Pancreas (tissue), 10 donors: ENCODE data around the gene DHRS4L2. TPM values are rescaled to one million over a fixed set of nuclear protein-coding genes. Genes with fewer than 3 reads are reported as not detected.
"Not testable (repeated sequence)": the region's sequence is repeated elsewhere in the genome, so short reads cannot be mapped to it uniquely, and the experiment has no call there.

Source experiments
- ATAC-seq, 4 donors: fragments of 200-7000 bp; cut with Tn5 transposase; one replicate each; pipeline versions ENCODE4 v1.8.0 to v1.9.1; 2020; ENCODE audit warnings: mild to moderate bottlenecking in 4 of 4, moderate library complexity in 4 of 4
- DNase-seq, 6 donors: peaks; one replicate each; pipeline ENCODE4 v3.0.0-alpha.2; 2020
- FAIRE-seq: peaks from 2 replicates; lab custom pipeline; 2012; peaks lifted over from hg19 to GRCh38; lab: Jason Lieb, UNC
- H3K27ac ChIP-seq, 4 donors: fragments of 200-600 bp; sonication (generic); 1 replicate in 3 of 4; 2 replicates in 1 of 4; pipeline versions ENCODE4 v1.5.0 to v1.8.0; 2020
- H3K27me3 ChIP-seq, 4 donors: fragments of 200-600 bp; one replicate each; pipeline ENCODE4 v1.8.0; 2021
- H3K36me3 ChIP-seq, 3 donors: fragments of 200-600 bp; sonication (generic) in 1 of 3; one replicate each; pipeline versions ENCODE4 v1.5.0 to v1.8.0; 2020 to 2021
- H3K4me1 ChIP-seq, 3 donors: fragments of 200-600 bp; one replicate each; pipeline ENCODE4 v1.8.0; 2021
- H3K4me3 ChIP-seq, 4 donors: fragments of 200-600 bp; sonication (generic) in 2 of 4; one replicate each; pipeline versions ENCODE4 v1.5.0 to v1.8.0; 2020 to 2021
- H3K9me3 ChIP-seq, 4 donors: fragments of 200-600 bp; one replicate each; pipeline ENCODE4 v1.8.0; 2021
- WGBS, 2 donors: extraction: QIAGEN DNeasy Blood & Tissue Kit; methylation state at CpG; one replicate each; pipeline ENCODE4 v1.1.7; 2013; 5-methylcytosine and 5-hydroxymethylcytosine counted together
- intact Hi-C, 3 donors: fragments of 100-400 bp; cut with DNase I; formaldehyde crosslinking; loops; one replicate each; pipeline versions ENCODE4 v1.11.1 to v1.14.2; 2022
- polyA plus RNA-seq, 2 donors: library from polyadenylated mRNA; stranded (reverse); fragments of 200-250 nt; gene quantifications; one replicate each; pipeline ENCODE4 v1.2.3, GENCODE V29; 2013
- total RNA-seq, 6 donors: library from RNA; stranded (reverse); fragmentation: NEBNext Ultra II Directional in 4 of 6; extraction: Animal tissue kit (Norgen Biotek cat#: 25700) in 4 of 6; gene quantifications; one replicate each; pipeline versions ENCODE4 v1.2.1 to v1.2.4, GENCODE V29; 2021 to 2023
- TF ChIP-seq, protein P1 (sequence below), 4 donors: fragments of 200-600 bp; sonication (generic) in 3 of 4; IDR thresholded peaks; one replicate each; pipeline versions ENCODE4 v1.5.0 to v1.8.0; 2021; ENCODE audit warnings: antibody characterized with exemption in 4 of 4
- donor health status: healthy with polysubstance abuse.
- donor health status: DM: no; HTN: no; CAD: no; lungs with moderate emphysema.
- donor health status: DM: no; HTN: no; CAD: no.
- donor health status: control.
- donor health status: control.
- donor health status: Bipolar disorder and iron deficiency.
- donor health status: DM: yes; HTN: yes; CAD: no.
- donor health status: DM: no; HTN: no; CAD: no.
- donor health status: DM: no; HTN: no; CAD: no.
- donor health status: DM: yes; HTN: yes; CAD: no.

Gene DHRS4L2
- total and polyA plus RNA-seq, 8 donors, result 10.3 to 35.0 (median 12.5) TPM

- Histone ChIP-seq H3K27me3 (no peaks in the 10 kb centered on the region), H3K9me3 (no peaks in the 10 kb centered on the region), H3K27ac (no peak overlapping the region), H3K4me3 (no peak overlapping the region), H3K4me1 (peaks cover 0 to 10% (median 0%) of the 10 kb centered on the region in 3 donors), H3K36me3 (no peaks in the 10 kb centered on the region)
- TF ChIP-seq, protein P1, sequence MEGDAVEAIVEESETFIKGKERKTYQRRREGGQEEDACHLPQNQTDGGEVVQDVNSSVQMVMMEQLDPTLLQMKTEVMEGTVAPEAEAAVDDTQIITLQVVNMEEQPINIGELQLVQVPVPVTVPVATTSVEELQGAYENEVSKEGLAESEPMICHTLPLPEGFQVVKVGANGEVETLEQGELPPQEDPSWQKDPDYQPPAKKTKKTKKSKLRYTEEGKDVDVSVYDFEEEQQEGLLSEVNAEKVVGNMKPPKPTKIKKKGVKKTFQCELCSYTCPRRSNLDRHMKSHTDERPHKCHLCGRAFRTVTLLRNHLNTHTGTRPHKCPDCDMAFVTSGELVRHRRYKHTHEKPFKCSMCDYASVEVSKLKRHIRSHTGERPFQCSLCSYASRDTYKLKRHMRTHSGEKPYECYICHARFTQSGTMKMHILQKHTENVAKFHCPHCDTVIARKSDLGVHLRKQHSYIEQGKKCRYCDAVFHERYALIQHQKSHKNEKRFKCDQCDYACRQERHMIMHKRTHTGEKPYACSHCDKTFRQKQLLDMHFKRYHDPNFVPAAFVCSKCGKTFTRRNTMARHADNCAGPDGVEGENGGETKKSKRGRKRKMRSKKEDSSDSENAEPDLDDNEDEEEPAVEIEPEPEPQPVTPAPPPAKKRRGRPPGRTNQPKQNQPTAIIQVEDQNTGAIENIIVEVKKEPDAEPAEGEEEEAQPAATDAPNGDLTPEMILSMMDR (IDR thresholded peaks at IDR 0.05), result peak; percentile 67 to 89 (median 86)
- intact Hi-C loops, result no loop called here
- ATAC-seq (peak; percentile 89 to 100 (median 98)), FAIRE-seq (no peak), DNase-seq (peak in 3 of 6 donors; percentile 51 to 65 (median 57))
- WGBS, 2 donors, result 21 to 22% methylated on average over 12 of the region's 12 CpGs
Observed at GRCh38 chr14:24013654-24014514, 25.2 kb downstream of the DHRS4L2 start.

DNA sequence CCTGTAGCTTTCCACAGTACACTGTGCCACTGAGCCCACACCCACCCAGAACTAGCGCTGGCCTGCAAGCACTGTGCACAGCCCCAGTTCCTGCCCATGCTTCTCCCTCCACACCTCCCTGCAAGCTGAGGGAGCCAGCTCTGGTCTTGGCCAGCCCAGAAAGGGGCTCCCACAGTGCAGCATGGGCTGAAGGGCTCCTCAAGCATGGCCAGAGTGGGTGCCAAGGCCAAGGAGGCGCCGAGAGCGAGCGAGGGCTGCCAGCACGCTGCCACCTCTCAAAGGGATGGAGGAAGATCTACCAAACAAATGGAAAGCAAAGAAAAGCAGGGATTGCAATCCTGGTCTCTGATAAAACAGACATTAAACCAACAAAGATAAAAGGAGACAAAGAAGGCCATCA lies 27.0 kb downstream of the DHRS4L2 start:
- not testable (repeated sequence) for ATAC-seq, H3K27ac ChIP-seq, H3K9me3 ChIP-seq, H3K36me3 ChIP-seq, DNase-seq, FAIRE-seq, H3K27me3 ChIP-seq, H3K4me3 ChIP-seq
- 93 to 100% methylated on average over 6 of the region's 6 CpGs for WGBS, 2 donors
- peaks cover 0 to 10% (median 0%) of the 10 kb centered on the region in 3 donors for H3K4me1 ChIP-seq
- intact Hi-C loops, result loop anchor here in 2 of 3 donors (2.0 to 5.0 kb wide), 2 partner anchors 43 kb away; no protein-coding TSS in a partner anchor

GRCh38 chr14:24018978-24019377 lies 30.2 kb downstream of the DHRS4L2 start:
- FAIRE-seq, H3K36me3 ChIP-seq, H3K9me3 ChIP-seq, H3K4me3 ChIP-seq, ATAC-seq, H3K27me3 ChIP-seq, DNase-seq, H3K27ac ChIP-seq, H3K4me1 ChIP-seq: not testable (repeated sequence)
- intact Hi-C loops, result loop anchor here in 1 of 3 donors (5.0 kb wide), 1 partner anchor 47 kb away; no protein-coding TSS in a partner anchor

- ATAC-seq, result peak in 3 of 4 donors; percentile 69 to 86 (median 80)
- intact Hi-C loops, result loop anchor here in 1 of 3 donors (5.0 kb wide), 1 partner anchor 48 kb away; no protein-coding TSS in a partner anchor
- not testable (repeated sequence) for FAIRE-seq
Observed at GRCh38 chr14:24019944-24020343, 31.2 kb downstream of the DHRS4L2 start.

GRCh38 chr14:24020520-24020919 lies 31.8 kb downstream of the DHRS4L2 start:
- H3K9me3 ChIP-seq, intact Hi-C loops, FAIRE-seq, ATAC-seq, H3K27ac ChIP-seq, DNase-seq, H3K4me3 ChIP-seq, H3K36me3 ChIP-seq, H3K27me3 ChIP-seq, H3K4me1 ChIP-seq: not testable (repeated sequence)
- WGBS, 2 donors, result 93 to 95% methylated on average over 3 of the region's 3 CpGs

More at GRCh38 chr14:24019944-24020343, 31.2 kb downstream of the DHRS4L2 start:
- H3K36me3 ChIP-seq, H3K27ac ChIP-seq, H3K4me3 ChIP-seq, H3K9me3 ChIP-seq, DNase-seq, H3K27me3 ChIP-seq, H3K4me1 ChIP-seq: not testable (repeated sequence)
- 12 to 20% methylated on average over 2 of the region's 2 CpGs for WGBS, 2 donors
- TF ChIP-seq, protein P1 (IDR thresholded peaks at IDR 0.05), result peak in 1 of 4 donors; percentile 9

GRCh38 chr14:24024939-24025418 lies 36.2 kb downstream of the DHRS4L2 start:
- H3K27ac ChIP-seq, H3K27me3 ChIP-seq, H3K36me3 ChIP-seq, FAIRE-seq, DNase-seq, H3K4me3 ChIP-seq, intact Hi-C loops, H3K9me3 ChIP-seq, ATAC-seq, H3K4me1 ChIP-seq: not testable (repeated sequence)
- WGBS, 2 donors, result 90 to 91% methylated on average over 3 of the region's 3 CpGs

DNA sequence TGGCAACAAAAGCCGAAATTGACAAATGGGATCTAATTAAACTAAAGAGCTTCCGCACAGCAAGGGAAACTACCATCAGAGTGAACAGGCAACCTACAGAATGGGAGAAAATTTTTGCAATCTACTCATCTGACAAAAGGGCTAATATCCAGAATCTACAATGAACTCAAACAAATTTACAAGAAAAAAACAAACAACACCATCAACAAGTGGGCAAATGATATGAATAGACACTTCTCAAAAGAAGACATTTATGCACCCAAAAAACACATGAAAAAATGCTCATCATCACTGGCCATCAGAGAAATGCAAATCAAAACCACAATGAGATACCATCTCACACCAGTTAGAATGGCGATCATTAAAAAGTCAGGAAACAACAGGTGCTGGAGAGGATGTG lies 41.0 kb downstream of the DHRS4L2 start:
- 90 to 93% methylated on average over 2 of the region's 3 CpGs for WGBS, 2 donors
- H3K27ac ChIP-seq, H3K4me3 ChIP-seq, H3K4me1 ChIP-seq, DNase-seq, ATAC-seq, FAIRE-seq, intact Hi-C loops, H3K36me3 ChIP-seq, H3K9me3 ChIP-seq, H3K27me3 ChIP-seq: not testable (repeated sequence)

GRCh38 chr14:24031331-24031730 lies 42.6 kb downstream of the DHRS4L2 start:
- DNase-seq, FAIRE-seq, H3K9me3 ChIP-seq, ATAC-seq, H3K4me3 ChIP-seq, intact Hi-C loops, H3K4me1 ChIP-seq, H3K27ac ChIP-seq, H3K27me3 ChIP-seq, H3K36me3 ChIP-seq: not testable (repeated sequence)
- 85 to 98% methylated on average over 2 of the region's 2 CpGs for WGBS, 2 donors
